SHP77 (cell line): Measurements from ENCODE around the gene NCBP2L.
"Not testable (repeated sequence)": the region's sequence is repeated elsewhere in the genome, so short reads cannot be mapped to it uniquely, and the experiment has no call there.

Experiments used
- DNase-seq, 2 experiments: peaks; one replicate each; lab custom pipeline; 2025; lab: John Stamatoyannopoulos, UW

Gene NCBP2L

DNA sequence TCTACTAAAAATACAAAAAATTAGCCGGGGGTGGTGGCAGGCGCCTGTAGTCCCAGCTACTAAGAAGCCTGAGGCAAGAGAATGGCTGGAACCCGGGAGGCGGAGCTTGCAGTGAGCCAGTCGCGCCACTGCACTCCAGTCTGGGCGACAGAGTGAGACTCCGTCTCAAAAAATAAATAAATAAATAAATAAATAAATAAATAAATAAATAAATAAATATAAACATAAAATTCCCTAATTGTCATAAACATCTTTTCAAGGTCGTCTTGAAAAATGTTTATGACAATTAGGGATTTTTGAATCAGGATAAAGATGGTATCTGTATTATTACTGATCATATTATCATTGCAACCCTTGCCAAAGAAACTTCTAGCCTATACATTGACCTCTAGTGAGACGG lies 32.5 kb downstream of the NCBP2L start:
- DNase-seq: not testable (repeated sequence)

DNA sequence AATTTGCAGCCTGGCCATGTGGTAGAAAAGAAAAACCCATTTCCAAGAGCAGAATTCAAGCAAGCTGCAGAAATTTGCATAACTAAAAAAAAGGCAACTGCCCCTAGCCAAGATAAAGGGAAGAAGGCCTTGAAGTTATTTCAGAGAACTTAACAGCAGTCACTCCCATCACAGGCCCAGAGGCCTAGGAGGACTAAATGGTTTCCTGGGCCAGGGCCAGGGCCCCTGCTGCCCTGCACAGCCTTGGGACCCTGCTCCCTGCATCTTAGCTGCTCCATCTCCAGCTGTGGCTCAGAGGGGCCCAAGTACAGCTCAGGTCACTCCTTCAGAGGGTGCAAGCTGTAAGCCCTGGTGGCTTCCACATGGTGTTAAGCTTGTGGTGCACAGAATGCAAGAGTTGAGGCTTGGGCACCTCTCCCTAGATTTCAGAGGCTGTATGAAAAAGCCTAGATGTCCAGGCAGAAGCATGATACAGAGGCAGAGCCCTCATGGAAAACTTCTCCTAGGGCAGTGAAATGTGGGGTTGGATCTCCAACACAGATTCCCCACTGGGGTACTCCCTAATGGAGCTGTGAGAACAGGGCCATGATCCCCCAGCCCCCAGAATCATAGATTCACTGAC lies 41.5 kb downstream of the NCBP2L start:
- no peak for DNase-seq

DNA sequence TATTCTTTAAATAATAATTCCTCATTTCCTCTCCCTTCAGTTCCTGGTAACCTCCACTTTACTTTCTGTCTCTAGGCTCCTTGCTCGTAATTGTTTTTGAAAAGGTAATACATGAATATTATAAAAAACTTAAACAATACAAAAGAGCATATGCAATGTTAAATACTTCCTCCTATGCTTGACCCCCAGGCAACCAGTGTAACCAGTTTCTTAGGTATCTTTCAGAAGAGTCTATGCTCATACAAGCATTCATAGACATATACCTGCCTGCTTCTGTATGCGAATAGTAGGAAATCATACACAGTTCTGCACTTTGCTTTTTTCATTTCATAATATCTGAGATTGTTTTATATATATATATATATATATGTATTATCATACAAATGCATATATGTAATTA lies 45.5 kb downstream of the NCBP2L start:
- no peak for DNase-seq

- no peak for DNase-seq
Observed at GRCh38 chrX:107823456-107823855, 45.9 kb downstream of the NCBP2L start.

DNA sequence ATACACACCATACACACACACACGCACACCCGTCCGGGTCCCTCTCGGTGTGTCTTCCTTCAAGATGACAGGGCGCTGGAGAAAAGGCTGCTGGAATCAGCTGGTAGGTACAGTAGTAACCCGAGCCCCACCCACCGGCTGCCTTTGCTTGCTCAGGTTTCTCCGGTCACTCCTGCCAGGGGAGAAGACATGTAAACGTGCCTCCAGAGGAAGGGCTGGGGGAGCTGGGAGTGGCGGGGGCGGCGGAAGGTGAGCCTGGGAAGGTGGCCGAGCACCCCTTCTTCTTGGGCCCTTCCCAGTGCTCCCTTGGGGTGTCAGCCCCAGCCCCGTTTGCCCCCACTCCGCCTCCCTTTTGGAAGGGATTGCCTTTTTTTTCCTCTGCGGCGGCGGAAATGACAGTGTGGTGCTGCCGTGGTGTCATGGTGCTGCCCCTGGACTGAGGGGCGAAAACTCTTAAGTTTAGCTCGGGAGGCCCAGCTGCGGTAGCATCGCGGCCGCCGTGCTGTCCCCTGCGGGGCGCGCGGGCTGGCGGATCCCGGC lies 48.2 kb downstream of the NCBP2L start, which contains the start of gene MID2:
Gene MID2, plus strand, starts transcription at position 169 of the 540 bp plus-strand sequence. CDS start 561 bp downstream, outside the sequence.
- DNase-seq: no peak

- no peak for DNase-seq
Observed at GRCh38 chrX:107826238-107827029, 48.9 kb downstream of the NCBP2L start.

- no peak for DNase-seq
Observed at GRCh38 chrX:107827030-107827831, 49.7 kb downstream of the NCBP2L start.

- no peak for DNase-seq
Observed at GRCh38 chrX:107827852-107828251, 50.3 kb downstream of the NCBP2L start.

DNA sequence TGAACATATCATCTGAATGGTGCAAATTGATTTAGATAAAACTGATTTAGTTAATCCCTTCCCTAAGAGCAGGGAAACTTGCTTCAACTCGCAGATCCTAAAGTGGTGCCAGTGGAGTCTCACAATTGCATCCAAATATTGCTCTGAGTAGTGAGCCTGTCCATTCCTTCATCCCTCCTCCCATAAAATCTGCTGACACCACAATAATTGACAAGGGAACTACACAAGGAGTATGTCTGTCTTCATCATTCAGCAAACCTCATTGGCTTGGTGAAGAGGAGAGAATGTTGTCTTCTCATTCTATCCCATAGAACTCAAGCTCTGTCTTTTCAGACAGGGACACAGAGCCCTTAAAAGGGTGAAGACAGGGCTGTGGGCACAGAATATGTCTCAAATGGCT lies 52.3 kb downstream of the NCBP2L start:
- DNase-seq: no peak

DNA sequence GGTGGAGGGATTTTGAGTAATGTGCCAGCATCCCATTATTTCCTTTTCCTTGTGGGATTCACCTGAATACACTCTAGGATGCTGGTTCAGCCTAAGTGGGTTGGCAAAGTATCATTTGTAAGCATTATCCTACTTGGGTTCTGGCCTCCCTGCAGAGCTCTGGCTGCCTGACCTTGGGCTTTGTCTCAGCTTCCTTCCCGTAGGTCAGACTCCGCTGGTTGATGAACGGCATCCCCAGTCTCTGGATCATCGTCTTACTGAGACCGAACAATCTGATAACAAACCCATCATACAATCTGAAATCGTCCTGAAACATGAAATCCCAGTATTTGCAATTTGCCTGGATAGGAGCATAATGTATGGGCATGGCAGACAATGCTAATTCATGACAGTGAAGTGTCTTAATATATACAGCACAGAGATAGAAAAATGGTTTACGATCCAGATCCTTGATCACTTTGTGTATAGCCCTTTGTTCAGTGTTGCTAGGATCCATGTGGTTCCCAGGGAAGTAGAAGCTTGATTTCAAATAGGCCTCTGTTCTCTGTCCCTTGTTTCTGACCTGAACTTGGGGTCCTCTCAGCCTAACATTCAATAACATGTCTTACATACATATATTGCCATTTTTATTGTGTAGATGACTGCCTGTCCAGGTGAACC lies 53.7 kb downstream of the NCBP2L start:
- DNase-seq: no peak

- no peak for DNase-seq
Observed at GRCh38 chrX:107834275-107835201, 57.0 kb downstream of the NCBP2L start.

DNA sequence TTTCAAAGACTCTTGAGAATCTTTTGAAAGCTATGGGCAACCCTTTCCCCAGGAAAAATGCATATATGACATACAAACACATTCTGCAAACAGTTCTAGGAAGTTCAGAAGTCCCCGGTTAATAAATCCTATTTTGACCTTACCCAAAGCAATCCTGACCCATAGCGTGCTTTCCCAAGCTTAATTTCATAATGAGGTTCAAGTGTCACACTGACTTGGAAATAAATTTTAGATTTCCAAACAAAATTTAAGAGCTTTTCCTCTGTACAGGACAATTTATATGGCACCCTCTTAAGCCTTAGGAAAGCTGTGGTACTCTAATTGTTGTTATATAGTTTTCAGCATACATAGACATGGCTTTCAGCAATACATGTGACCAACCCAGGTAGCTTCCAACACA lies 59.4 kb downstream of the NCBP2L start:
- DNase-seq: no peak

DNA sequence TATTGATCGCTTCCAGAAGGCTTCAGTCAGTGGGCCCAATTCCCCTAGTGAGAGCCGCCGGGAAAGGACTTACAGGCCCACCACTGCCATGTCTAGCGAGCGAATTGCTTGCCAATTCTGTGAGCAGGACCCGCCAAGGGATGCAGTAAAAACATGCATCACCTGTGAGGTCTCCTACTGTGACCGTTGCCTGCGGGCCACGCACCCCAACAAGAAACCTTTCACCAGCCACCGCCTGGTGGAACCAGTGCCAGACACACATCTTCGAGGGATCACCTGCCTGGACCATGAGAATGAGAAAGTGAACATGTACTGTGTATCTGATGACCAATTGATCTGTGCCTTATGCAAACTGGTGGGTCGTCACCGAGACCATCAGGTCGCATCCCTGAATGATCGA lies 63.4 kb downstream of the NCBP2L start:
- no peak for DNase-seq

GRCh38 chrX:107842715-107843400 lies 65.3 kb downstream of the NCBP2L start:
- no peak for DNase-seq
